Prostate gland (tissue), 2 donors: ENCODE measurements around the gene GPR3.

Experiments
- CTCF ChIP-seq, 4 experiments: fragments of 200-600 bp in 2 of 4; fragments of 450-650 bp in 2 of 4; sonication (generic) in 2 of 4; IDR thresholded peaks; 1 replicate in 3 of 4; 2 replicates in 1 of 4; pipeline ENCODE4 v1.5.1; 2016 to 2019; ENCODE audit warnings: antibody characterized with exemption in 4 of 4, mild to moderate bottlenecking in 2 of 4, moderate library complexity in 2 of 4
- POLR2A ChIP-seq: fragments of 450-650 bp; IDR thresholded peaks from one replicate; pipeline ENCODE4 v1.6.1; 2016; ENCODE audit warnings: antibody characterized with exemption, mild to moderate bottlenecking
- POLR2AphosphoS5 ChIP-seq: sonication (generic); formaldehyde crosslinking; IDR thresholded peaks from one replicate; pipeline ENCODE4 v1.6.1; 2017; ENCODE audit warnings: antibody characterized with exemption

GRCh38 chr1:27427329-27427728 is 34.9 kb downstream of the GPR3 start:
- TF ChIP-seq CTCF (IDR thresholded peaks at IDR 0.05) (no peak), POLR2A (no peak), POLR2AphosphoS5 (no peak)
